ENCODE data around the gene DCPS. TPM values are rescaled to one million over a fixed set of nuclear protein-coding genes. Genes with fewer than 3 reads are reported as not detected.

DCPS gene
- total RNA-seq, 1 experiment from 2014 or later: 34.8 TPM

GRCh38 chr11:126327281-126328000 is 23.6 kb downstream of the DCPS start:
- in situ Hi-C loops (cut with HindIII; ENCODE audit: low pct_unique_long_range_greater_than_20kb, low sequenced_read_pairs): no loop called here
- H3K27ac ChIP-seq (ENCODE audit: low read length): no peak overlapping the region
- POLR2A ChIA-PET: interaction anchor here (0.7 kb wide), 1 partner anchor 27 kb away, joined by 3 read pairs; no protein-coding TSS in a partner anchor
- no peaks in the 10 kb centered on the region for H3K9me3 ChIP-seq (ENCODE audit: control insufficient read depth, insufficient read depth, low read depth, low read length)
- H3K27me3 ChIP-seq (ENCODE audit: control insufficient read depth, insufficient read depth, low read length): no peaks in the 10 kb centered on the region
- no peak for DNase-seq (ENCODE audit: low read depth, low spot score)
- H3K4me1 ChIP-seq (ENCODE audit: control insufficient read depth, insufficient read depth, low read length): no peaks in the 10 kb centered on the region; the same call in 1 of the 2 replicates
- CTCF ChIA-PET: no interaction called here
- H3K4me3 ChIP-seq (ENCODE audit: low read depth in 2 of 2, low read length in 2 of 2): no peak overlapping the region
- H3K36me3 ChIP-seq (ENCODE audit: control insufficient read depth, insufficient read depth, low read length): no peaks in the 10 kb centered on the region; the same call in 1 of the 2 replicates
- no peak for ATAC-seq
- BruUV-seq (replicated peaks): no TSS peak
- TF ChIP-seq REST (IDR thresholded peaks at IDR 0.05; ENCODE audit: insufficient read depth in 1 of 2, low read depth in 2 of 2, low read length in 1 of 2): no peak
- no peak for TF ChIP-seq SIN3A (IDR thresholded peaks at IDR 0.05; ENCODE audit: borderline replicate concordance, insufficient read depth, low read depth, low read length)
- no peak for TF ChIP-seq TCF7L2 (IDR thresholded peaks at IDR 0.05; ENCODE audit: low read depth, low read length)
- TF ChIP-seq POLR2AphosphoS5 (IDR thresholded peaks at IDR 0.05; ENCODE audit: low read depth, low read length): no peak
- intact Hi-C loops (cut with micrococcal nuclease; ENCODE audit: unreplicated experiment): no loop called here

GRCh38 chr11:126328001-126328390 is 24.1 kb downstream of the DCPS start:
- Histone ChIP-seq H3K36me3 (ENCODE audit: control insufficient read depth, insufficient read depth, low read length) (no peaks in the 10 kb centered on the region; the same call in 1 of the 2 replicates), H3K4me1 (ENCODE audit: control insufficient read depth, insufficient read depth, low read length) (no peaks in the 10 kb centered on the region; the same call in 1 of the 2 replicates), H3K4me3 (ENCODE audit: low read depth in 2 of 2, low read length in 2 of 2) (no peak overlapping the region), H3K27ac (ENCODE audit: low read length) (no peak overlapping the region), H3K9me3 (ENCODE audit: control insufficient read depth, insufficient read depth, low read depth, low read length) (no peaks in the 10 kb centered on the region), H3K27me3 (ENCODE audit: control insufficient read depth, insufficient read depth, low read length) (no peaks in the 10 kb centered on the region)
- TF ChIP-seq TCF7L2 (IDR thresholded peaks at IDR 0.05; ENCODE audit: low read depth, low read length) (no peak), POLR2AphosphoS5 (IDR thresholded peaks at IDR 0.05; ENCODE audit: low read depth, low read length) (no peak), CTCF (IDR thresholded peaks at IDR 0.05) (no peak), SIN3A (IDR thresholded peaks at IDR 0.05; ENCODE audit: borderline replicate concordance, insufficient read depth, low read depth, low read length) (no peak), REST (IDR thresholded peaks at IDR 0.05; ENCODE audit: insufficient read depth in 1 of 2, low read depth in 2 of 2, low read length in 1 of 2) (no peak)
- in situ Hi-C loops (cut with HindIII; ENCODE audit: low pct_unique_long_range_greater_than_20kb, low sequenced_read_pairs): no loop called here
- DNase-seq (ENCODE audit: low read depth, low spot score) (no peak), ATAC-seq (peak; percentile 23; the same call in 1 of the 2 replicates)
- BruUV-seq (replicated peaks): no TSS peak
- ChIA-PET CTCF (no interaction called here), POLR2A (interaction anchor here (0.7 kb wide), 1 partner anchor 26 kb away, joined by 3 read pairs; no protein-coding TSS in a partner anchor)
- intact Hi-C loops (cut with micrococcal nuclease; ENCODE audit: unreplicated experiment): no loop called here
